A549 (cell line): Measurements from ENCODE around the gene ZNF804A. TPM values are rescaled to one million over a fixed set of nuclear protein-coding genes. Genes with fewer than 3 reads are reported as not detected.

ENCODE experiments used
- ATAC-seq, 2 experiments: fragments of 200-7000 bp in 1 of 2; fragments of >200 bp in 1 of 2; cut with Nextera tagmentation in 1 of 2; cut with Tn5 transposase in 1 of 2; 3 replicates each; pipeline versions ENCODE4 v1.8.0 to v1.9.1; 2018 to 2020; ENCODE audit warnings: mild to moderate bottlenecking in 1 of 2, moderate library complexity in 1 of 2
- CTCF ChIA-PET: fragments of 300-600 bp; sonication (Branson Sonifier 250); formaldehyde crosslinking; extraction: SDS; loops from one replicate; lab custom pipeline; 2021; ENCODE audit warnings: antibody characterized with exemption, inconsistent platforms; lab: Yijun Ruan, JAX
- POLR2A ChIA-PET: fragments of 350-600 bp; formaldehyde crosslinking; extraction: SDS; loops from one replicate; lab custom pipeline; 2021; ENCODE audit warnings: antibody characterized with exemption, inconsistent platforms; lab: Yijun Ruan, JAX
- DNase-seq, 2 experiments: peaks; one replicate each; pipeline versions ENCODE4 v3.0.0 to v3.0.0-alpha.2; 2011 to 2016; ENCODE audit warnings: low read depth in 1 of 2, low spot score in 1 of 2
- FAIRE-seq: peaks from 2 replicates; lab custom pipeline; 2011; peaks lifted over from hg19 to GRCh38; lab: Jason Lieb, UNC
- H3K27ac ChIP-seq, 2 experiments: fragments of >200 bp; sonication (Bioruptor Twin); formaldehyde crosslinking; 3 replicates each; pipeline ENCODE4 v1.5.1; 2016 to 2017
- H3K4me1 ChIP-seq: fragments of >200 bp; sonication (Bioruptor Twin); formaldehyde crosslinking; 3 replicates; pipeline ENCODE4 v1.6.1; 2016
- H3K4me2 ChIP-seq: fragments of >200 bp; sonication (Bioruptor Twin); formaldehyde crosslinking; 3 replicates; pipeline ENCODE4 v1.6.1; 2016
- H3K4me3 ChIP-seq: fragments of >200 bp; sonication (Bioruptor Twin); formaldehyde crosslinking; 3 replicates; pipeline ENCODE4 v1.5.1; 2016
- H3K9me3 ChIP-seq: fragments of >200 bp; sonication (Bioruptor Twin); formaldehyde crosslinking; 3 replicates; pipeline ENCODE4 v1.6.1; 2016
- ATOH8 ChIP-seq: fragments of 250-450 bp; sonication (Bioruptor Pico); IDR thresholded peaks from 2 replicates; pipeline ENCODE4 v1.5.0; 2020; ENCODE audit warnings: low read depth, mild to moderate bottlenecking, moderate library complexity
- BCL3 ChIP-seq: fragments of >200 bp; sonication (Bioruptor Twin); formaldehyde crosslinking; IDR thresholded peaks from 3 replicates; pipeline ENCODE4 v1.6.1; 2016
- CBX8 ChIP-seq: fragments of 200-600 bp; sonication (generic); IDR thresholded peaks from 2 replicates; pipeline ENCODE4 v1.6.1; 2016
- CHD4 ChIP-seq: fragments of 200-600 bp; sonication (generic); IDR thresholded peaks from 2 replicates; pipeline ENCODE4 v1.6.1; 2016; ENCODE audit warnings: antibody characterized with exemption, mild to moderate bottlenecking, borderline replicate concordance
- EP300 ChIP-seq, 2 experiments: fragments of >200 bp; sonication (Bioruptor Twin); formaldehyde crosslinking; IDR thresholded peaks; 2 replicates in 1 of 2; 3 replicates in 1 of 2; pipeline ENCODE4 v1.6.1; 2016 to 2017
- GATA3 ChIP-seq: IDR thresholded peaks from 2 replicates; pipeline ENCODE4 v1.6.1; 2012; ENCODE audit warnings: borderline replicate concordance
- HES2 ChIP-seq: fragments of >200 bp; sonication (Bioruptor Twin); formaldehyde crosslinking; IDR thresholded peaks from 2 replicates; pipeline ENCODE4 v1.6.1; 2016
- HEYL ChIP-seq: fragments of 250-450 bp; sonication (Bioruptor Pico); IDR thresholded peaks from 2 replicates; pipeline ENCODE4 v1.8.0; 2021; ENCODE audit warnings: mild to moderate bottlenecking, moderate library complexity
- KDM5A ChIP-seq: fragments of 200-600 bp; sonication (generic); IDR thresholded peaks from 2 replicates; pipeline ENCODE4 v1.6.1; 2016; ENCODE audit warnings: antibody characterized with exemption, mild to moderate bottlenecking
- MAFK ChIP-seq: fragments of 450-650 bp; IDR thresholded peaks from 2 replicates; pipeline ENCODE4 v1.6.1; 2014; ENCODE audit not compliant: partially characterized antibody
- MAZ ChIP-seq: fragments of 150-350 bp; IDR thresholded peaks from 2 replicates; pipeline ENCODE4 v1.6.1; 2014; ENCODE audit warnings: antibody characterized with exemption, low read depth, low read length, borderline replicate concordance
- MYC ChIP-seq: IDR thresholded peaks from 2 replicates; pipeline ENCODE4 v1.6.1; 2012; ENCODE audit warnings: mild to moderate bottlenecking, inconsistent platforms, low read length, improper control_type of control experiment, borderline replicate concordance
- NFE2L2 ChIP-seq: fragments of 150-350 bp; conservative IDR thresholded peaks from 2 replicates; pipeline ENCODE4 v1.6.1; 2014; ENCODE audit warnings: low read length
- NPAS2 ChIP-seq: fragments of 250-450 bp; sonication (Bioruptor Pico); IDR thresholded peaks from 2 replicates; pipeline ENCODE4 v1.8.0; 2022; ENCODE audit warnings: mild to moderate bottlenecking, moderate library complexity, borderline replicate concordance
- NR3C1 ChIP-seq: fragments of >200 bp; sonication (Bioruptor Twin); formaldehyde crosslinking; IDR thresholded peaks from 3 replicates; pipeline ENCODE4 v1.6.1; 2017
- PHF8 ChIP-seq: fragments of 200-600 bp; sonication (generic); IDR thresholded peaks from 2 replicates; pipeline ENCODE4 v1.6.1; 2016; ENCODE audit warnings: low read depth, mild to moderate bottlenecking, antibody characterized with exemption, moderate library complexity, borderline replicate concordance
- RAD21 ChIP-seq, 2 experiments: fragments of >200 bp in 1 of 2; sonication (Bioruptor Twin) in 1 of 2; formaldehyde crosslinking in 1 of 2; IDR thresholded peaks in 1 of 2; conservative IDR thresholded peaks in 1 of 2; 2 replicates in 1 of 2; 3 replicates in 1 of 2; pipeline ENCODE4 v1.6.1; 2012 to 2018; ENCODE audit warnings: inconsistent platforms in 1 of 2
- RCOR1 ChIP-seq: fragments of 150-350 bp; IDR thresholded peaks from 2 replicates; pipeline ENCODE4 v1.6.1; 2014; ENCODE audit warnings: antibody characterized with exemption, low read length, low read depth
- REST ChIP-seq: fragments of 200-600 bp; sonication (generic); IDR thresholded peaks from 2 replicates; pipeline ENCODE4 v1.6.1; 2016; ENCODE audit warnings: antibody characterized with exemption, mild to moderate bottlenecking, moderate library complexity
- RFX5 ChIP-seq: fragments of 450-650 bp; IDR thresholded peaks from 2 replicates; pipeline ENCODE4 v1.7.1; 2014; ENCODE audit warnings: antibody characterized with exemption, mild to moderate bottlenecking, moderate library complexity
- RNF2 ChIP-seq: fragments of 200-600 bp; sonication (generic); IDR thresholded peaks from 2 replicates; pipeline ENCODE4 v1.6.1; 2016; ENCODE audit warnings: low read depth, mild to moderate bottlenecking, antibody characterized with exemption, moderate library complexity, borderline replicate concordance
- SMC3 ChIP-seq: fragments of >200 bp; sonication (Bioruptor Twin); formaldehyde crosslinking; IDR thresholded peaks from 3 replicates; pipeline ENCODE4 v1.6.1; 2018; ENCODE audit warnings: inconsistent platforms
- SREBF2 ChIP-seq: fragments of 450-650 bp; IDR thresholded peaks from 2 replicates; pipeline ENCODE4 v1.6.1; 2014; ENCODE audit warnings: mild to moderate bottlenecking, moderate library complexity
- TFCP2L1 ChIP-seq: fragments of 250-450 bp; sonication (Bioruptor Pico); IDR thresholded peaks from 2 replicates; pipeline ENCODE4 v1.5.0; 2021; ENCODE audit warnings: mild to moderate bottlenecking
- TP53 ChIP-seq: fragments of 250-450 bp; sonication (Bioruptor Pico); IDR thresholded peaks from 2 replicates; pipeline ENCODE4 v1.5.0; 2021; ENCODE audit warnings: mild to moderate bottlenecking, moderate library complexity
- ZC3H11A ChIP-seq: fragments of 450-650 bp; IDR thresholded peaks from 2 replicates; pipeline ENCODE4 v1.6.1; 2014; ENCODE audit warnings: antibody characterized with exemption, mild to moderate bottlenecking
- ZFP36 ChIP-seq: fragments of 450-650 bp; IDR thresholded peaks from 2 replicates; pipeline ENCODE4 v1.6.1; 2014; ENCODE audit warnings: borderline replicate concordance; ENCODE audit not compliant: partially characterized antibody
- ZSCAN20 ChIP-seq: fragments of 250-450 bp; sonication (Bioruptor Pico); IDR thresholded peaks from 2 replicates; pipeline ENCODE4 v1.8.0; 2022; ENCODE audit warnings: mild to moderate bottlenecking, moderate library complexity
- WGBS: methylation state at CpG from one replicate; pipeline ENCODE4 v1.1.6; 2017; ENCODE audit errors: missing lambda C conversion rate; 5-methylcytosine and 5-hydroxymethylcytosine counted together
- polyA plus RNA-seq, 4 experiments: library from polyadenylated mRNA; depleted of rRNA in 3 of 4; stranded (reverse); fragments of >200 nt; fragmentation: RNase III in 1 of 4; extraction: RNeasy Plus Mini Kit Qiagen cat#74134 plus additional on column Dnase treatment in 1 of 4; gene quantifications; 2 replicates in 3 of 4; 3 replicates in 1 of 4; pipeline ENCODE4 v1.2.3, GENCODE V29; 2011 to 2017
- TF ChIP-seq, protein P1 (sequence below): fragments of >200 bp; sonication (Bioruptor Twin); formaldehyde crosslinking; IDR thresholded peaks from 3 replicates; pipeline ENCODE4 v1.5.1; 2016

Gene ZNF804A
- polyA plus RNA-seq, 2 of the 4 experiments (the other 2 are of a cell fraction): not detected

GRCh38 chr2:184904991-184905390 lies 306.7 kb downstream of the ZNF804A start:
- FAIRE-seq (no peak), ATAC-seq (no peak), DNase-seq (no peak)
- Histone ChIP-seq H3K4me1 (no peaks in the 10 kb centered on the region), H3K4me3 (no peak overlapping the region), H3K9me3 (no peaks in the 10 kb centered on the region), H3K4me2 (no peak overlapping the region), H3K27ac (no peak overlapping the region)
- POLR2A ChIA-PET: no interaction called here
- 21% methylated on average over 1 of the region's 1 CpG for WGBS
- TF ChIP-seq TFCP2L1 (CRISPR knock-in tag) (no peak), RAD21 (conservative IDR thresholded peaks at IDR 0.05 in 1 of 2, IDR thresholded peaks at IDR 0.05 in 1 of 2) (no peak), MAZ (no peak), EP300 (IDR thresholded peaks at IDR 0.05) (no peak), NPAS2 (CRISPR knock-in tag) (no peak), NR3C1 (no peak), REST (no peak), CBX8 (no peak)
- TF ChIP-seq, protein P1, sequence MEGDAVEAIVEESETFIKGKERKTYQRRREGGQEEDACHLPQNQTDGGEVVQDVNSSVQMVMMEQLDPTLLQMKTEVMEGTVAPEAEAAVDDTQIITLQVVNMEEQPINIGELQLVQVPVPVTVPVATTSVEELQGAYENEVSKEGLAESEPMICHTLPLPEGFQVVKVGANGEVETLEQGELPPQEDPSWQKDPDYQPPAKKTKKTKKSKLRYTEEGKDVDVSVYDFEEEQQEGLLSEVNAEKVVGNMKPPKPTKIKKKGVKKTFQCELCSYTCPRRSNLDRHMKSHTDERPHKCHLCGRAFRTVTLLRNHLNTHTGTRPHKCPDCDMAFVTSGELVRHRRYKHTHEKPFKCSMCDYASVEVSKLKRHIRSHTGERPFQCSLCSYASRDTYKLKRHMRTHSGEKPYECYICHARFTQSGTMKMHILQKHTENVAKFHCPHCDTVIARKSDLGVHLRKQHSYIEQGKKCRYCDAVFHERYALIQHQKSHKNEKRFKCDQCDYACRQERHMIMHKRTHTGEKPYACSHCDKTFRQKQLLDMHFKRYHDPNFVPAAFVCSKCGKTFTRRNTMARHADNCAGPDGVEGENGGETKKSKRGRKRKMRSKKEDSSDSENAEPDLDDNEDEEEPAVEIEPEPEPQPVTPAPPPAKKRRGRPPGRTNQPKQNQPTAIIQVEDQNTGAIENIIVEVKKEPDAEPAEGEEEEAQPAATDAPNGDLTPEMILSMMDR: no peak
- CTCF ChIA-PET: no interaction called here

DNA sequence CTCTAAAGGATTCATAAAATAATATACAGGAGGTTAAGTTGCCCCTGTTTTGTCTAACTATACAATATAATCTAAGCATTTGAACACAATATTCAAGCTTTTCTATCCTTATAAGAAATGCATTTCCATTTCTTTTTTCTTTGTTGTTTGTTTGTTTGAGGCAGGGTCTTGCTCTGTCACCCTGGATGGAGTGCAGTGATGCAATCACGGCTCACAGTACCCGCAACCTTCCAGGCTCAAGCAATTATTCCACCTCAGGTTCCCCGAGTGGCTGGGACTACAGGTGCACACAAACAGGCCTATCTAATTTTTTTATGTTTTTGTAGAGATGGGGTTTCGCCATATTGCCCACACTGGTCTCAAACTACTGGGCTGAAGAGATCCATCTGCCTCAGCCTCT lies 307.8 kb downstream of the ZNF804A start:
- CTCF ChIA-PET: no interaction called here
- ATAC-seq (no peak), FAIRE-seq (no peak), DNase-seq (no peak)
- H3K4me3 ChIP-seq: no peak overlapping the region
- no peaks in the 10 kb centered on the region for H3K9me3 ChIP-seq
- H3K4me2 ChIP-seq: no peak overlapping the region
- TF ChIP-seq NFE2L2 (no peak), TP53 (CRISPR knock-in tag) (no peak), SMC3 (no peak), BCL3 (no peak), RCOR1 (no peak), ZSCAN20 (CRISPR knock-in tag) (no peak), MAFK (no peak), RNF2 (no peak), PHF8 (no peak), ATOH8 (CRISPR knock-in tag) (no peak), SREBF2 (no peak), GATA3 (no peak), MYC (no peak), CHD4 (no peak), HEYL (no peak), HES2 (no peak), KDM5A (no peak), RFX5 (no peak), ZFP36 (no peak), ZC3H11A (no peak)
- POLR2A ChIA-PET: no interaction called here
- H3K27ac ChIP-seq: no peak overlapping the region
- WGBS: 43% methylated on average over 4 of the region's 4 CpGs
- no peaks in the 10 kb centered on the region for H3K4me1 ChIP-seq
